ENCODE results near the gene CACNG4. TPM values are rescaled to one million over a fixed set of nuclear protein-coding genes. Genes with fewer than 3 reads are reported as not detected.

Gene CACNG4
- total and polyA plus RNA-seq, 2 donors from 2014 or later = 0.26 to 0.31 TPM

DNA sequence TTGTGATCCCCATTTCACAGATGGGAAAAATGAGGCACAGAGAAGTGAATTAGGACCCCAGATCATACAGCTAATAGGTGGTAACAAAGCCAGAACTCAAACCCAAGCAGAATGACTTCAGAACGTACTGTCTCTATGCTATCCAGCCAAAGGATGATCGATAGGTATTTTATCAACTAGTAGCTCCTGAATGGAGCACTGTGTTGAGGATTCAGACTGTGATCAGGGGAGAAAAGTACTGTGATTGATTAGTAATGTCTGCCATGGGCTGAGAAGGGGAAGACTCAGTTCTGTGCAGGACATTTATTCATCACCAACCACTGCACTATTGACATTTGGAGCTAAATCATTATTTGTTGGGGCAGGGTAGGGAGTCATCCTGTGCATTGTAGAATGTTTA lies 38.7 kb downstream of the CACNG4 start:
- Histone ChIP-seq H3K4me1 (ENCODE audit: control insufficient read depth in 2 of 3, insufficient read depth in 2 of 3, low read depth in 1 of 3, low read length in 3 of 3) (no peaks in the 10 kb centered on the region), H3K27ac (ENCODE audit: low read depth in 2 of 2, low read length in 2 of 2) (no peak overlapping the region), H3K27me3 (ENCODE audit: control insufficient read depth, insufficient read depth, low read length) (no peaks in the 10 kb centered on the region), H3K9me3 (ENCODE audit: control insufficient read depth in 2 of 3, insufficient read depth in 1 of 3, low read length in 3 of 3) (peaks cover 0 to 5% (median 2%) of the 10 kb centered on the region in 3 donors), H3K9ac (ENCODE audit: low read length in 3 of 3) (no peak overlapping the region), H3K4me3 (ENCODE audit: low read length in 3 of 3) (no peak overlapping the region), H3K36me3 (ENCODE audit: control insufficient read depth in 2 of 3, insufficient read depth in 3 of 3, low read length in 3 of 3) (no peaks in the 10 kb centered on the region)
- DNase-seq (no peak), FAIRE-seq (no peak)
- TF ChIP-seq, protein P1, sequence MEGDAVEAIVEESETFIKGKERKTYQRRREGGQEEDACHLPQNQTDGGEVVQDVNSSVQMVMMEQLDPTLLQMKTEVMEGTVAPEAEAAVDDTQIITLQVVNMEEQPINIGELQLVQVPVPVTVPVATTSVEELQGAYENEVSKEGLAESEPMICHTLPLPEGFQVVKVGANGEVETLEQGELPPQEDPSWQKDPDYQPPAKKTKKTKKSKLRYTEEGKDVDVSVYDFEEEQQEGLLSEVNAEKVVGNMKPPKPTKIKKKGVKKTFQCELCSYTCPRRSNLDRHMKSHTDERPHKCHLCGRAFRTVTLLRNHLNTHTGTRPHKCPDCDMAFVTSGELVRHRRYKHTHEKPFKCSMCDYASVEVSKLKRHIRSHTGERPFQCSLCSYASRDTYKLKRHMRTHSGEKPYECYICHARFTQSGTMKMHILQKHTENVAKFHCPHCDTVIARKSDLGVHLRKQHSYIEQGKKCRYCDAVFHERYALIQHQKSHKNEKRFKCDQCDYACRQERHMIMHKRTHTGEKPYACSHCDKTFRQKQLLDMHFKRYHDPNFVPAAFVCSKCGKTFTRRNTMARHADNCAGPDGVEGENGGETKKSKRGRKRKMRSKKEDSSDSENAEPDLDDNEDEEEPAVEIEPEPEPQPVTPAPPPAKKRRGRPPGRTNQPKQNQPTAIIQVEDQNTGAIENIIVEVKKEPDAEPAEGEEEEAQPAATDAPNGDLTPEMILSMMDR (IDR thresholded peaks at IDR 0.05; ENCODE audit: borderline replicate concordance, extremely low read depth, insufficient read depth) = no peak
- intact Hi-C loops (cut with DNase I) = no loop called here

- Histone ChIP-seq H3K9me3 (ENCODE audit: control insufficient read depth in 2 of 3, insufficient read depth in 1 of 3, low read length in 3 of 3) (peaks cover 0 to 8% (median 2%) of the 10 kb centered on the region in 3 donors), H3K36me3 (ENCODE audit: control insufficient read depth in 2 of 3, insufficient read depth in 3 of 3, low read length in 3 of 3) (no peaks in the 10 kb centered on the region), H3K4me3 (ENCODE audit: low read length in 3 of 3) (no peak overlapping the region), H3K9ac (ENCODE audit: low read length in 3 of 3) (no peak overlapping the region), H3K27ac (ENCODE audit: low read depth in 2 of 2, low read length in 2 of 2) (no peak overlapping the region), H3K4me1 (ENCODE audit: control insufficient read depth in 2 of 3, insufficient read depth in 2 of 3, low read depth in 1 of 3, low read length in 3 of 3) (no peaks in the 10 kb centered on the region), H3K27me3 (ENCODE audit: control insufficient read depth, insufficient read depth, low read length) (no peaks in the 10 kb centered on the region)
- TF ChIP-seq, protein P1 (IDR thresholded peaks at IDR 0.05; ENCODE audit: borderline replicate concordance, extremely low read depth, insufficient read depth) = no peak
- FAIRE-seq (no peak), DNase-seq (no peak)
- intact Hi-C loops (cut with DNase I) = no loop called here
These were observed 39.7 kb downstream of the CACNG4 start for GRCh38 chr17:67004181-67004580.

DNA sequence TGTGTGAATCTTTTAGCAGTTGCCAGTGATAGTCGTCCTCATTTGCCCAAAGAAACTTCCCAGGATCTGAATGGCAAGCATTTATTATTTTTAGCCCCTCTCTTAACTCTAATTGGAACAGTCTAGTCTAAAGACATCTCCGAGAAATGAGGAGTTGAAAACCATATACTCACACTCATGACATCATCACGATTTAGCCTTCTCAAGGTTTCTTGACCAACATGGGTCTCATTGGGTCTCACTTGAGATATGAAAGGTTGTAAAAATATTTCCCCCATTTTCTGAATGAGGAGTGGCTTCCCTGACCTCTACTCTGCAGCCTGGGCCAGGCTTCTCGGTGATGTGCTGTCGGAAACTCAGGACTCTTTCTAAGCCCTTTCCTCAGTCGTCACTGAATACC lies 42.8 kb downstream of the CACNG4 start:
- no peak for FAIRE-seq
- H3K36me3 ChIP-seq (ENCODE audit: control insufficient read depth in 2 of 3, insufficient read depth in 3 of 3, low read length in 3 of 3) = no peaks in the 10 kb centered on the region

More for the DNA sequence above, 42.8 kb downstream of the CACNG4 start:
- H3K27ac ChIP-seq (ENCODE audit: low read depth in 2 of 2, low read length in 2 of 2) = no peak overlapping the region
- H3K9ac ChIP-seq (ENCODE audit: low read length in 3 of 3) = no peak overlapping the region
- no peak for DNase-seq
- no peaks in the 10 kb centered on the region for H3K27me3 ChIP-seq (ENCODE audit: control insufficient read depth, insufficient read depth, low read length)
- intact Hi-C loops (cut with DNase I) = no loop called here
- no peak overlapping the region for H3K4me3 ChIP-seq (ENCODE audit: low read length in 3 of 3)
- H3K4me1 ChIP-seq (ENCODE audit: control insufficient read depth in 2 of 3, insufficient read depth in 2 of 3, low read depth in 1 of 3, low read length in 3 of 3) = no peaks in the 10 kb centered on the region
- peaks cover 0 to 14% (median 2%) of the 10 kb centered on the region in 3 donors for H3K9me3 ChIP-seq (ENCODE audit: control insufficient read depth in 2 of 3, insufficient read depth in 1 of 3, low read length in 3 of 3)
- TF ChIP-seq, protein P1 (IDR thresholded peaks at IDR 0.05; ENCODE audit: borderline replicate concordance, extremely low read depth, insufficient read depth) = no peak
